GM18505 (cell line): ENCODE measurements around the gene LRCH1.
"Not testable (repeated sequence)": the region's sequence is repeated elsewhere in the genome, so short reads cannot be mapped to it uniquely, and the experiment has no call there.

ENCODE experiments used
- ATAC-seq: cut with Tn5 transposase; IDR thresholded peaks from one replicate; pipeline ENCODE4 v1.9.1; 2021; ENCODE audit not compliant: unreplicated experiment
- POLR2A ChIP-seq: IDR thresholded peaks from 4 replicates; pipeline ENCODE4 v1.6.1; 2011; ENCODE audit warnings: borderline replicate concordance; ENCODE audit not compliant: insufficient read depth, insufficient read length; ENCODE audit errors: extremely low read depth

Gene LRCH1

GRCh38 chr13:46761866-46762265 is 208.9 kb downstream of the LRCH1 start:
- ATAC-seq: no peak
- TF ChIP-seq POLR2A: no peak

DNA sequence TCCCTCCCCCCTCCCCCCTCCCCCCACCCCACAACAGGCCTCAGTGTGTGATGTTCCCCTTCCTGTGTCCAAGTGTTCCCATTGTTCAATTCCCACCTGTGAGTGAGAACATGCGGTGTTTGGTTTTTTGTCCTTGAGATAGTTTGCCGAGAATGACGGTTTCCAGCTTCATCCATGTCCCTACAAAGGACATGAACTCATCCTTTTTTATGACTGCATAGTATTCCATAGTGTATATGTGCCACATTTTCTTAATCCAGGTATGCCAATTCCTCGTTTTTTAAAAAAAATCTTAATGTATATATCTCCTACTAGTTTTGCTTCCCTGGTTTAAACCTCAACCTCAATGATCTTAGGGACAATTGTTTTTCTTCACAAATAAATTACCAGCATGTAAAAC is 217.0 kb downstream of the LRCH1 start:
- ATAC-seq: not testable (repeated sequence)

GRCh38 chr13:46771693-46772092 is 218.7 kb downstream of the LRCH1 start:
- no peak for TF ChIP-seq POLR2A
- no peak for ATAC-seq

- TF ChIP-seq POLR2A: no peak
Observed at GRCh38 chr13:46773541-46773940, 220.6 kb downstream of the LRCH1 start.

DNA sequence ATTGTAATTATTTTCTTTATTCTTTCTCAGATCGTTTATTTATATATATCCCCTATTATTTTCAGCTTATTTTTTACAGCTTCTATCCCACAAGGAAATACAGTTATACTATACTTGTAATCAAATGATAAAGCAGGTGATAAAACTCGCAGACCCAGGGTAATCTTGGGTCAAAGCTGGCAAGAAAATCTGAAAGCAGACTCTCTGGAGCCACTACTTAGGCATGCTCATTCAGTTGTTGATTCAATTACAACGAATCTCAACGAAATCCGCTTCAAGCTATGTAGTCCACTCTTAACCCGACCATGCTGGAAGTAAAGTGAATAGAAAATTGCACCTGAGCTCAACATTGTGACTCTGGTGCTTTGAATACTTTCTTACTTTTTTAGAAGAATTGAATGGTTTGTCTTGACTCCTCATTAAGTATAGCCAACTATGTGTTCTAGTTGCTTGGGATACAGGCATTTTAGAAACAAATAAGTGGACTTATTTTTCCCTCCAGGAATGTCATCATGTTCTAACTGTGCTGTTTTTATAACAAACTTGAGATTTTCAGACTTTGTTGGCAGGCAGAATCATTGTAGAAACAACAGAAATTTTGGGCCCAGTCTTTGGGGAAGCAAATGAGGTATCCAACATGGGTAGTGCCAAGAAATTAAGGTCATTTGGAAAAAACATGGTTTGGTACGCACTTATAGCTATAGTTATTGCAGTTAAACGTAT is 222.6 kb downstream of the LRCH1 start:
- no peak for TF ChIP-seq POLR2A
- no peak for ATAC-seq

More at GRCh38 chr13:46773541-46773940, 220.6 kb downstream of the LRCH1 start:
- no peak for ATAC-seq

DNA sequence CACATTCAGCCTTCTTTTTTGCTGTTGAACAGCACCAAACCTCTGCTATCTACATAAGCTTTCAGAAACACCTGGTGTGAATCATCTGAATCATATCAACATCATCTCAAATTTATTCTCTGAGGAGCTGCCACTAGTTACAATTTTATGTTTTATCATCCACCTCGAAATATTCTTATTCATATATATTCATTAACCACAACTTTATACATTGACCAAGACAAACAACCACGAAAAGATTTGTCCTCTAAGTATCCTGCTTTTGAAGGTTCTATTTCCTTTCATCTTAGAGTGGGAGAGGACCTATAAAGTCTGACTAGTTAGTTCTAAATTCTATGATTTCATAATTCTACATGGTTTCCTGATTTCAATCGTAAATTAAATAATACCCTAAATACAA is 225.1 kb downstream of the LRCH1 start:
- TF ChIP-seq POLR2A: no peak

GRCh38 chr13:46778890-46779289 is 225.9 kb downstream of the LRCH1 start:
- ATAC-seq: no peak
- no peak for TF ChIP-seq POLR2A

More for the DNA sequence above, 225.1 kb downstream of the LRCH1 start:
- no peak for ATAC-seq

GRCh38 chr13:46782066-46782465 is 229.1 kb downstream of the LRCH1 start:
- no peak for TF ChIP-seq POLR2A
- ATAC-seq: no peak

DNA sequence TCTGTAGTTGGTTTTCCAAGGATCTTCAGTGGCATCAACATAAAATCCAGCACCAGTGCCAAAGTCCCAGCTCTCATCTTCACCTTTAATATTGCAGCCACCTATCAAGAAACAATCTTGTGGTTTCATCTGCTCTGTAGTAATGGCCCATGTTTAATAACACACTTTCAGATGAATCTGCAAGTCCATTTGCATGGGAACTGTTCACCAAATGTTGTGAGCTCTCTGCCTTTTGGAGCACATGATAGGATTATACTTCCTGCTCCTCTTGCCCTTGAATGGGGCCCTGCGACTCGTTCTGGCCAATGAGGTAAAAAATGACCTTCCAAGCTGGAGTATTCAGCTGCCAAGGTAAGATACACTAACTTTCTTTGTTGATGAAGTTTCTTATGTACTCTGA is 229.7 kb downstream of the LRCH1 start:
- no peak for ATAC-seq

GRCh38 chr13:46783504-46783903 is 230.5 kb downstream of the LRCH1 start:
- ATAC-seq: no peak
- no peak for TF ChIP-seq POLR2A

More for the DNA sequence above, 229.7 kb downstream of the LRCH1 start:
- no peak for TF ChIP-seq POLR2A

- no peak for TF ChIP-seq POLR2A
- ATAC-seq: no peak
Observed at GRCh38 chr13:46795321-46795720, 242.4 kb downstream of the LRCH1 start.

GRCh38 chr13:46796129-46796514 is 243.2 kb downstream of the LRCH1 start:
- no peak for TF ChIP-seq POLR2A
- ATAC-seq: no peak

GRCh38 chr13:46796515-46797474 is 243.8 kb downstream of the LRCH1 start, which contains the start of gene ESD:
Gene ESD, minus strand, starts transcription at chr13:46797161. Its CDS starts 5,748 bp downstream, at chr13:46791413.
- peak; percentile 81 for TF ChIP-seq POLR2A
- peak; percentile 91 for ATAC-seq
